Stimulated activated CD4-positive, alpha-beta T cell treated with anti-CD3 and anti-CD28 coated beads, Interleukin-12 subunit alpha, Interleukin-12 subunit beta, amount 100 ng/mL, for 48 hours (primary cell): Measurements from ENCODE around the gene TBXAS1.

Experiments
- DNase-seq, 3 donors: peaks; one replicate each; pipeline ENCODE4 v3.0.0-alpha.2; 2020; ENCODE audit warnings: low read depth in 2 of 3, low spot score in 1 of 3

The TBXAS1 gene

DNA sequence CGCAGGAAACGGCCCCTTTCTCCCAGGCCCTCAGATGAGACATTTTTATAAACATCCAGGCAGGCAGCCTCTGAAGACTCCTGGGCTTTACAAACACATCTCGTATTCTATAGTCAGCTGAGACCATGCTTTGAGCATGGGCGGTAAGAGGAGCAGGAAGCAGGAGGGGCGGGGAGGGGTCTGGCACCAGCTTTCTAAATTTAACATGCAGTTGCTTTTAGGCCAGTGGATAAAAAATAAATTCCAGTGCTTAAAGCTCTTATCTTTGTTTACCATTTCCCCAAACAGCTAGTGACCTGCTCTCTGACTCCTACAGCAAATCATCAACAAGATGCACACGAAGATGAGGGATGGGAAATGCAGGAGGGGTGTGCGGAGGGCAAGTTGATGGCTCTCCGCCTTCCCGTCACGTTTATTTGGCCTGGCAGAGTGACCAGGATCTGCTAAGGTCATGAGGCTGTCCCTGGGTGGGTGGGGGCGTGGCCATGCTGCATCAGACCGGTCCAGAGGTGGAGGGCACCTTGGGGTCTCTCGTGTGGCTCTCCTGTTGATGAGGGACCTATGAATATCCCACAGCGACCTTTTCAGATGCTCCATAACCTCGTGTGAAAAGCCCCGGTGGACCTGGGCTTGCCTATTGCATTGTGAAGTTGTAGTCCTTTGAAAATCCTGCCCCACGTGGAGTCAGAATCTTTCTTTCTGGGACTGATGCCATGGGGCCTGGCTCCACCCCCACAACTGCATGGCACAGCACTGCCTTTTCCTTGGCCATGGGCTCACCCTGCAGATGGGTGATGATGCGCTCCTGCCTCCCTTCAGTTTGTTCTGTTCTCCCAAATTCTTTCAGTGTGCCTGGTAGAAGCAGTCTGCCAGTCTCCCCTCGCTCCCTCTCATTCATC lies 166.2 kb downstream of the TBXAS1 start:
- no peak for DNase-seq

DNA sequence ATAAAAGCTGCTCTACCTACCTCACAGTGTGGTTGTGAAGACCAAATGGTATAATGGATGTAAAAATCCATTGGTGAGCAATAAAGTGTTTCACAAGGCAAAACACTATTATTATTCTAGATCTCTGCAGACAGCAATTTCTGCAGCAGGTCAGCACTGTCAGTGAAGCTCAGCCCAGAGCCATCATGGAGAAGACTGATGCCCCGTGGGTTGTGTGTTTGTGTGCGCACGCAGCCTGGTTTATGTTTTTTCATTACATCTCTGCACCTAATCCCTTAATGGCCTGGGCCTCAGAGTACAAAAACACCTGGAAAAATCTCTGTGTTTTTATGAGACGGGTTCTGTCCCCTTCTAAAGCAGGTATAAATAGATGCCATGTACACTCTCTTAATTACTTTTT lies 169.5 kb downstream of the TBXAS1 start:
- DNase-seq: no peak

DNA sequence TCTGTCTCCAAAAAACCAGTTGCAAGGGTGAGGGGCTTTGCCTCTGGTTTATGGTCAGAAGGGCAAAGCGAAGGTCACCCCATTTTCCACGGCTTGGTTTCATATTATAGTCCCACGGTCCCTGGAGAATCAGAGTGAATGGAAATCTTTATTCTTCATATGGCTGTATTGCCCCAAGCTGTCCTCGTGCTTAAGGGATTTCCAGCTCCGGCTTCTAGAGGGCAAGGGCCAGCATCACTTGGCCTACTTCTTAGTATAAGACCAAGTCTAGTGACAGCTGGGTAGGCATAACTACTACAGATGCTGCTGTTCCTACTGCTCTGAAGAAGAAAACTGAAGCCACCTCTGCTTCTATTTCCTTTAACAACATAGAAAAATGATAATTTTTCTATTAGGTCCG lies 170.5 kb downstream of the TBXAS1 start:
- no peak for DNase-seq

DNA sequence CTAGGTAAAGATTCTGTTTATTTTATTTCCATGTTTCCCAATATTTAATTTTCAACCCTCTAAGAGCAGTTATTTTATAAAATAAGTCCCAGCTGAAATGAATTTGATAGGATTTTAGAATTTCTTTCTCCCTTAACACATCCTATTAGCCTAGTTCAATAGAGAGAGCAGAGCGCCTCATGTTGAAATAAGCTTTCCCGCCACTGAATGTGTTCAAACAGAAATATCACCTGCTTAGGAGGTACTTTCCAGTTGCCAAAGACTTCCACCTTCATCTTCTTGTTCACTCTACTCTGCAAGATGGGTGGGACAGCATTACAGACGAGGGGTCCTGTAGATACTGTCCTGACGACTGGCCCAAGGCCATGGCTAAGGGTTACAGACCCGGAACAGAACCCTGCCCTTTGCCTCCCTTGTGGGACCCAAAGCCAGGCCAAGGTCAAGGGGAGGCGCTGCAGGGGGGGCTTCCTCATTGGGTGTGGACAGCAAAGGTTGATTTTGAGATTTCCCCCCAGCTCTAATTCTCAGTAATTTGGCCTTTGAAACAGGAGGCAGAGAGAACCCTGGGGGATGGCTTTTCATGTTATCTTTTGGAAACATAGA lies 171.7 kb downstream of the TBXAS1 start:
- no peak for DNase-seq

DNA sequence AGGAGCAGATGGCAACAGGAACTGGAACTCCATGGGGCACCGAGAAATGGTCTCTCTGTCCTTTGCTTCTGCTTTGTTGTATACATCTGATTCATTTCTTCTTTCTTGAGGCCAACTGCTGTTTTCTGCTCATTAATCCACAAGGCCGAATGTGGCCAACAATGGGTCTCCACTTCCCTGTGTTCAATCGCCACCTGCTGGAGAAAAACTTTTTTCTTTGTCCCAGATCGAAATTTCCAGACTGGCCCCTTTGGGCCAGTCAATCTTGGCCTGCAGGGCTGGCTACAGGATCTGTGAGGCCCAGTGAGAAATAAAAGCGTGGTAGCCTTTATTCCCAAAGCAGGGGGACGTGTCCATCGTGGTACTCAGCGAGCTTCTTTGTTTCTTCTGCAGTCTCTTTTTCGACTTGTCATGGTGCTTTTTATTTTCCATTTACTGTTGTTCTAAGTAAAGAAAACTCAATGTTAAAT lies 174.9 kb downstream of the TBXAS1 start:
- peak; percentile 8 to 49 (median 11) for DNase-seq

DNA sequence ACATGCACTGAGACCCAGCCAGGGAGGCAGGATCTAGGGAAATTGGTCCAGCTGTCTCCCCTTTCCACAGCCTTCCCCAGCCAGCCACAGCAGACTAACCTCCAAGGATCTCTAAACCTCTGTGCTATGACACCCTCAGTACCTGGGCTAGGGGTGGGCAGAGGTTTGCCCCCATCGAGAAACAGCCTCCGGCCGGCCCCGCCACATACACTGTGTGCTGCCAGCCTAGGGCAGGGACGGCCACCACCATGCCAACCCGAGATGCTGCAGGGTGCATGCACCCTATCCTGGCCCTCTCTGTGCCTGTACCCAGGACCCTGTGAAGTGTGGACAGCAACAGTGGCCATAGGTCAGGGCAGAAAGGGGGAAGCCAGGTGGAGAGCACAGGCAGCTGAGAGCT lies 175.6 kb downstream of the TBXAS1 start:
- DNase-seq: no peak

DNA sequence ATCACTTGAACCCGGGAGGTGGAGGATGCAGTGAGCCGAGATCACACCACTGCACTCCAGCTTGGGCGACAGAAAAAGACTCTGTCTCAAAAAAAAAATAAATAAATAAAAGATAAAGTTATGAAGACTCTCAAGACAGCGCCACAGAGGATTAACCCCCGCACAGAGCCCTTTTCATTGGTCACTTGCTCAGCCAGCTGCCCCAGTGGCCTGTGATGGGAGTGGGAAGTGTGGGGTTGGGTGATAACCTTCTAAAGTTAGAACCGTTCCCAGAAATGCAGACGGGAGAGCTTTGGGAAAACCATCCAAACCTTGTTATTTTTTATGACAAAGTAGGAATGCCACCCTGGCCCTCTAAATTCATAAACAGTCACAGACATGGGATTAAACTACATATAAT lies 176.3 kb downstream of the TBXAS1 start:
- DNase-seq: no peak

DNA sequence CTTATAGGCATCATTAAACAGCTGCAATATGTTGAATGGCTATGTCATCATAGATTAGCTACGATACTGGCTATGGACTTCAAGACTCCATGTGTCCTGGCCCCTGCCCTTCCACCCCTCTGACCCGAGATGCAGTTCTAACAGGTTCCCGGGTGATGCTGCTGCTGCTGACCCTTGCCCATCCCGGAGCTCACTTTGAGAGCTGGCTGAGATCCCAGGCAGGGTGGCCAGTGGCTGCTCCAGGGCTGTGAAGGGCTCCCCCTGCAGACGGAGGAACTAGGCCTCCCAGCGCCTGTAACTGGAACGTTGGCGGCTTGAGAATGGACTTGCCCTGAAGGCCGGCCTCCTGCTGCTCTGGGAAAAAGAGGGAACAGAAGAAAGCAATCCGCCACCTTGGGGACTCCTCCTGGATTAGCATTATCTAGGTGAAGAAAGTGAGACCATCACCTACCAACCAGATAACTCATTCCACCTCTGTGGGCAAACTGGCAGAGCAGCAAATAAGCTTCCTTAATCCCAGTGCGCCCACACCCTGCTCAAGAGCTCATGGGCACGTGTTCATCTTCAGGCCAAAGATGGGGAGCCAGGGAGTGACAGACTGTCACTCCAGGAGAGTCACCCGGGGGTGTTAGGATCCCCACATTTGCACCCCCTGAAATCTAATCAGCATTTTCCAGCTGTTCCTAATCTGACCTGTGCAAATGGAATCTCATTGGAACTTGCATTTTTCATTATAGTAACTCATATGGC lies 176.9 kb downstream of the TBXAS1 start:
- no peak for DNase-seq

DNA sequence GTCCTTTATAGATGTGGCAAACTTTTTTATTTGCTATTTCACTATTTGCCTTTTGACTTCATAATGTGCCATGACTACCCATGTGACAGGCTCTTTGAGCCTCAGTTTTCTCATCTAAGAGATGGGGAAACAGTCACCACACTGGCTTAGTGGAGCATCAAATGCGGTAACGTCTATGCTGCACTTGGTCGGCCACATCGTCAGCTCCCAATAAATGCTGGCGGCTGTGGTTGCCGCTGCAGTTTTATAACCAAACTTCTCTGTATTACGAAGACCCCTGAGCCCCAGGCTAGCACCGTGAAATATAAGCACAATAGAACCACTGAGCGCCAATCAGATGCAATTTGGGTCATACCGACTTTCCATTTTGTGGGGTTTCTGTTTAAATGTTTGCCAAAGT lies 177.5 kb downstream of the TBXAS1 start:
- no peak for DNase-seq

DNA sequence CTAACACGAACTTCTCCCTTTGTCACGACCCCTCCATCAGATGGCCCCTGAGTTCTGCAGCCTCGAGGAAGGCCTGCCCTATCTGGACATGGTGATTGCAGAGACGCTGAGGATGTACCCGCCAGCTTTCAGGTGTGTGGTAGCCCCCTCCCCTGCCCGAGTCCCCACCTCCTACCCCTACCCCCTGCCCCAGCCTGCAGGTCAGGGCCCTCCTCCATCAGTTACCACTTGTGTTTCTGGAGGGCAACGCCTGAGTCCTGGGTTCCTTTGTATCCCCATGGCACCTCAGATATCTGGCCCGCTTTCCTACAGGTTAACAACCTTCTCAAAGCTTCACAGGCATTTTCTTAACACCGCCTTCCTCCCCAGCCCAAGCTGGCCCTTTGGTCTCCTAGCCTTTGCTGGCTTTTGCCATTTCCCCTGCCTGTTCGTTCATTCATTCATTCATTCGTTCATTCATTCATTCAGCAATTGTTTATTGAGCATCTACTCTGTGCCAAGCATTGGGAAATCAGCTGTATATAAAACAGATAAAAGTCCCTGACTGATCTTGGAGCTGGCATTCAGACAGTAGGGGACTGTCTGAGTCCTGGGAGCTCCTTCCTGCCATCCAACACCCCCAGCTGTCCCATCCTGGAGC lies 178.1 kb downstream of the TBXAS1 start:
- DNase-seq: no peak

DNA sequence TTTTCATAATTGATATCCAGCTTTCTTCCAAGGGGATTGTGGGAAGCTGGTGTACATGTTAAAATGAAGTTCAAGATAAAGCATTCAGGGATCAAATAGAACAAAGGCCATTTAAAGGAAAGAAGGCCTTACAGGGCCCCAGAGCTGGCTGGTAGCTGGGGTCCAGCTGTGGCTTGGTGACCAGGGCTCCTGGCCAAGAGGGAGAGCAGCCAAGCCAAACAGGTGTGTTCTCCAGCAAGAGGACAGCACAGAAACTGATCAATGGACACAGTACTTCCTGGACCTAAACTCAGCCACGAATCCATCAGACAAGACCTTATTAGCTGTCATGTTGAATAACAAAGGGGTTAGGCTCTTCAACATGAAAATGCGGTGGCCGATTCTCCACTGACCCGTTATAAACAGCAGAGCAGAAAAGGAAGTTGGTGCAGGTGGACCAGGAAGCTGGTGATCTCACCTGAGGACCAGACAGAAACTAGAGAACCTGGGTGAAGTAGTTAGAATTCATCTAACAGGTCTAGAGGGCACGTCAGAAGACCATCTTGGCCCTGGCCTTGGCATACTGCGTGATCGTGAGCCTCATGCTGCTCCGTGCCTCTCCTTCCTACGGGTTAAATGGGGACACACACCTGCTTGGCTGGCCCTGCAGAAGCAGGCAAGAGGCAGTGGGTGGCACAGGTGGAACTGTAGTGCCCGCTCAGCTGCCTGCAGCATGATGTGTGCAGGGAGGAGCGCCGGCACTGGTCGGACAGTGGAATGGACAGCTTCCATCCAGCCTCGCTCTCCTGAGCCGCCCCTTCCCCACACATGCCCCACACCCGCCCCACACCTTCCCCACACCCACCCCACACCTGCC lies 179.9 kb downstream of the TBXAS1 start:
- no peak for DNase-seq

DNA sequence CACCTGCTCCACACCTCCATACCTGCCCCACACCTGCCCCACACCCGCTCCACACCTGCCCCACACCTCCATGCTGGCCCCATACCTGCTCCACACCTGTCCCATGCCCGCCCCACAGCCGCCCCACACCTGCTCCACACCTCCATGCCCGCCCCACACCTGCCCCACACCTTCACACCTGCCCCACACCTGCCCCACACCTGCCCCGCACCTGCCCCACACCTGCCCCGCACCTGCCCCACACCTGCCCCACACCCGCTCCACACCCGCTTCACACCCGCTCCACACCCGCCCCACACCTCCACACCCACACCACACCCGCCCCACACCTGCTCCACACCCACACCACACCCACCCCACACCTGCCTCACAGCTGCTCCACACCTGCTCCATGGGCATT lies 180.7 kb downstream of the TBXAS1 start:
- no peak for DNase-seq

DNA sequence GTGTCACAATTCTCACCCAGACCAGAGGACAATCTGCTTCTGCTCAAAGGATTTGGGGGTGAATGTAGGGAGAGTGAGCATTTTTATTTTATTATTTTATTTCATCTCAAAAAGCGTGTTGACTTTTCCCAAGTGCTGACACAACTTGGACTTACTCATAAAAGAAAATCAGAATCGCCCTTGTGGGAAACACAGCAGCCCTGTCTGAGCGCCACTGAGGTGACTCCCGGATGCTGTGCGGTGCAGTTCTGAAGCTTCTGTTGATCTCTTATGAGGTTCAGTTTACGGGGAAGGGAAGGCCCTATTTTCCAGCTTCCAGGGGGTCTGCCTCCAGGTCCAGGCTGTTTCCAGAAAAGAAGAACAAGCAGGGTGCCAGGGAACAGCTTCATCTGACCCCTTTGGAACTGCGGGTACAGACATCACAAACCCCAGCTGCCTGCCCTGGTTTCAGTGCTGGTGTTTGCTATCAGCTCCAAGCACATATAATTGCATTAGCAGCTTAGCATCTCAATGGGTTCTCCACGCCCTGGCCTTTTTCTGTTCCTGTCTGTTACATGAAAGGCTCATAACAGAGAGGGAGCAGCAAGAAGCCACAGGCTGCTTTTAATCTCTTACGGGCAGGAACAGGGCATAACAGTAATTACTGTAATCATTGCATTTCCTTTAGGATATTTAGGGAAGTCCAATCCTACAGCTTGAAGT lies 181.3 kb downstream of the TBXAS1 start:
- no peak for DNase-seq

DNA sequence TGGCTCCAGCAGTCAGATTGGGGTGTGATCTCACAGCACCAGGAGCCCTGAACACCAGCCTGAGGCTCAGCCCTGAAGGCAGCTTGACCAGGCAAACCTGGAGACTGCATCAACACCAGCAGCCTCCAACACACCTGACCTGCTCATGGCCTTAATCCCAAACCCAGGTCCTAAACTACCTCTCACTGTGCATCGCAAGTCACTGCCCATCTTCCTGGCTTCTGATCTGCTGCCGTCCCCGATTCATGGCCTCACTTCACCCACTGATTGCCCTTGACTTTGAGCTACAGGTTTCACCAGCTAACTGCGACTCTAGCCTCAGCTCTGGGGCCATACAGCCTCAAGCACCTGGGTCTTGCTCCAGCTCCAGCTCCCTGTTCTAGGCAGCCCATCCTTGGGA lies 184.6 kb downstream of the TBXAS1 start:
- no peak for DNase-seq

DNA sequence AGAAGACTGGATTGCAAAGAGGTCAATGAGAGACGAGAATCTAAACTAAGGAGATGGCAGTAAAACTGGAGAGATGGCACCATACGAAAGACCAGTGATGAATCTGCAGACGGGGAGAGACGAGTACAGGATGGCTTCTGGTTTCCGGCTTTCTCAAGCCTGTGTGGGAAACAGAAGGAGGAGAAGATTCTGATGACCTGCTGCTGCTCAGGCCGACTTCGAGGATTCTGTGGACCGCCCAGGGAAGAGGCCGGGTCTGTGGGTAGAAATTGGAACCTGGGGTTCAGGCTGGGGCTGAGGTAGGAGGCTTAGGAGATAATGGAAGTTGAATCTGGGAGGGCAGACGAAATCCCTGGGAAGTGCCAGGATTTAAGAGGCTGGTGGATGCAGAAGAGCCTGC lies 185.1 kb downstream of the TBXAS1 start:
- no peak for DNase-seq

DNA sequence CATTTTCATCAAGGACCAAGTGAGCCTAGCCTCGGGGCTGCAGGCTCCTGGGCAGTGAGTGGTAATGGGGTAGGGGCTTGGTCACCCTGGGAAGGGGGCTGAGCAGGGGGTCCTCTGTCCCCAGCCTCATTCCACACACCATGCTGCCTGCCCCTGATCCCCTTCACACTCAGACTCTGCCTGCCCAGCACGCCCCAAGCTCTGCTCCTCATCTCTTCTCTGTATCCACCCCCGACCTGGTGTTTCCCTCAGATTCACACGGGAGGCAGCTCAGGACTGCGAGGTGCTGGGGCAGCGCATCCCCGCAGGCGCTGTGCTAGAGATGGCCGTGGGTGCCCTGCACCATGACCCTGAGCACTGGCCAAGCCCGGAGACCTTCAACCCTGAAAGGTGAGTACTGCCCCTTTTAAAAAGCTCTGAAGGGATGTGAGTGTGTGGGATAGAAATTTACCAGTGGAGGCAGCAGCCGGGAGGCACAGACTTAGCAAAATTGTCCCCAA lies 186.5 kb downstream of the TBXAS1 start:
- DNase-seq: no peak

DNA sequence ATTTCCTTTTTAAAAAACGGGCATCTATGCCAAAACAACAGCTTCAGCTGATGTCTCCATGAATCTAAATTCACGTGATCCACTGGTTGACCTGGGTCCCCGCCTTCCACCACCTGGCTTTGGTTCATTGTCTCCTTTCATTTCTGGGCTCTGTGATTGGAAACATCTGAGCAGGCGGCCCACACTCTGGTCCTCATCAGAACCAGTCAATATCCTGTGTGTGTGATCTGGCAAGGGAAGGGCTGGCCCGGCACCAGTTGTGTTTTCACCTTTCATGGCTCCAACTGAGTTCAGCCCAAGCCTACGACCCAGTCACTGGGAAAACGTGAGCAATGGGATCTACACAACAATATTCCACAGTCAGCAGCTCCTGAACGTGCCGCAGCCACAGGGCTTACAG lies 187.5 kb downstream of the TBXAS1 start:
- no peak for DNase-seq

DNA sequence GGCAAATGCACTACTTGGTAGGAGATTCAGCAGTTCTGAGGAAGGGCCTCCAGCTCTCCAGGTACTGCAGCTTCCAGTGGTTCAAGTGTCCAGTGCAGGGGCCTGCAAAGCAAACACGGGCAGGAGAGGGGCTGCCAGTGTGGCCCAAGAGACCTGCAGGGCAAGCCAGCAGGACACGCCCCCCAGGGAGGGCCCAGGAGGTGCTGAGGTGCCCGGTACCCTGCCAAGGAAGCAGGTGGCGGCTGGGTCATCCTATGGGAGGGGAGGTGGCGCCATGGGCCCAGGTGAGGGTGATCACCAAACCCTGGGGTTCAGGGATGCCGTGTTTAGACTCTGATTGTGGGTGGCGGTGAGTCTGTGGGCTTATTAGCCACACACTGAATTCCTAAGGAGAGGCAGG lies 188.0 kb downstream of the TBXAS1 start:
- DNase-seq: no peak

DNA sequence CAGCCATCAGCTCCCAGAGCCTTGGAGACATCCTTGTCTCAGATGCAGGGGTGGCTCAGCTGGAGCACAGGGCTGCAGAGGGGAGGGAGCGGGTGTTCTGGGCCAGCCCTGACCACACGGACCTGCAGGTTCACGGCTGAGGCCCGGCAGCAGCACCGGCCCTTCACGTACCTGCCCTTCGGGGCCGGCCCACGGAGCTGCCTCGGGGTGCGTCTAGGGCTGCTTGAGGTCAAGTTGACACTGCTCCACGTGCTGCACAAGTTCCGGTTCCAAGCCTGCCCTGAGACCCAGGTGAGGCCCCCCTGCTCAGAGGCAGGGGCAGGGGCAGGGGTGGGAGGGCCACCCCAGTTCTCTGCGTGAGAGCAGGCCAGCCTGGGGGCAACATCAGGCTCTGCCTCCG lies 188.5 kb downstream of the TBXAS1 start:
- DNase-seq: no peak
